NCI-H2227 treated with DMSO at 0.1 percent for 48 hours (cell line): ENCODE data around the gene ITPK1.
A peak's percentile ranks its signal among the peaks of the same experiment; 100 is the strongest.

Source experiments
- DNase-seq: peaks from one replicate; lab custom pipeline; 2025; lab: John Stamatoyannopoulos, UW

The ITPK1 gene

GRCh38 chr14:93028724-93029076 lies 87.0 kb downstream of the ITPK1 start:
- no peak for DNase-seq

DNA sequence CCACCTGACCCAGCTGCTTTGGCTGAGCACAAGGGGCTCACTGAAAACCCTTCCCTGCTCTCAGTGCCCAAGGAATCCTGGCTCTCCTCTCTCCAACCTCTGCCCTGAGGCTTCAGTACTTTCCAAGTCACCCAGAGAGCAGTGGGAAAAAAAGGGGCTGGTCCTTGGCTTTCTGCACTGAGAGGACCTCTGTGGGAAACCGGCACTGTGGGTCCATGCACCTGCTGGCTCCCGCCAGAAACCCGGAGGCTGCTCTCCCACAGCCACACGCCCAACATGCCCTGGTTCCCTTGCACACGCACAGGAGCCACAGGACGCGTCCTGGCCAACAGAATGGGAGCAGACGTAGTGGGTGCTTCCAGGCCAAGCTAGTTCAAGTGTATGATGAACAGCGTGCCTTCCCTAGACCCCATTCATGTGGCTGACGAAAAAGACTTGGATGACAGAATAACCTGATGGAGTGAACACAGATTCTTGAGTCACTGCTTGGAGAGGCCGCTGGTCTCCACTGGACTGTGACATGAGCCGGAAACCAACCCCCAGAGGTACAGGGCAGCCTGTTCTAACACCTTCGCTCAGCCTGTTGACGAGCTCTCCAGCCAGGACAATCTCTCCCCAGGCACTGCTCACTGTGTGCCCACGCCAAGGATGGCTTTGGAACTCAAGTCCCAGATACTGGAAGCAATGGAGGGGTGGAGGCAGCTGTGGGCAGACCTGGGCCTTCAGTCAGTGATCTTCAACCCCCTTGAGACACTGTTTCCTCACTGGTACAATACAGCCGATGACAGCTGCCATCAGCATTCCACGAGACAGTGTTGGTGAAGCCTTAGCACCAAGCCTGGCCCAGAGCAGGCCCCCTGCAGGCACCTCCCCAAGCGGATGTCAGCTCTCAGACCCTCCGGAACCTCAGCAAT lies 87.7 kb downstream of the ITPK1 start:
- no peak for DNase-seq

GRCh38 chr14:93026339-93026738 lies 89.4 kb downstream of the ITPK1 start:
- no peak for DNase-seq

- DNase-seq: no peak
Measured at GRCh38 chr14:93025055-93025454, 90.7 kb downstream of the ITPK1 start.

DNA sequence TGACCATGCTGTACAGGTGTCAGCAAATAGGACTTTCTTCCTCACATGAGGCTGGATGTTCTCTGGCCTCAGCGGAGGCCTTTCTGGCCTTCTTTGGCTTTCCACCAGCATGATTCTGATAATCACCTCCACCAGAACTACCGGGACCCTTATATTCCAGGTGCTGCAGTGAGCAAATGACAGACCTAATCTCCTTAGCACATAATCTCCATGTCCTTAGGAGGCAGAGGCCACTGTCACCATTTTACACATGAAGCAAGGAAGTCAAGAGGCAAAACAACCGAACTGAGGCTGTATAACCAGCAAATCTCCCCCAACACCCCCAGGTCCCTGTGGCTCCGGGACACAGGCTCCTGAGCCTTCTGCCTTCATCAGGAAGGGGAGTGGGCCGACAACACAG lies 91.2 kb downstream of the ITPK1 start:
- DNase-seq: no peak

GRCh38 chr14:93023802-93024434 lies 91.8 kb downstream of the ITPK1 start:
- DNase-seq: no peak

DNA sequence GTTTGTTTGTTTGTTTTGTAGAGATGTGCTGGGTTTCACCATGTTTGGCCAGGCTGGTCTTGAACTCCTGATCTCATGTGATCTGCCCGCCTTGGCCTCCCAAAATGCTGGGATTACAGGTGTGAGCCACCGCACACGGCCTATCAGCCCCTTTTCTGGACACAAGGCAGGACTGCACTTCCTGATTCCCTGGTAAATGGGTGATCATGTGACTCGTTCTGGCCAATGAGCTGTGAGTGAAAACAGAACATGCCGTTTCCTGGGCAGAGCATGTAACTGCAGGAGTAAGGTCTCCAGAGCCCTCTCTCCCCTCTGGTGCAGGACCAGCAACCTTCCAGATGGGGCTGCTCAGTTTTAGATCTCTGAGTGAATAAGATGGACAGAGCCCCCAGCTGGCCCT lies 92.7 kb downstream of the ITPK1 start:
- no peak for DNase-seq

DNA sequence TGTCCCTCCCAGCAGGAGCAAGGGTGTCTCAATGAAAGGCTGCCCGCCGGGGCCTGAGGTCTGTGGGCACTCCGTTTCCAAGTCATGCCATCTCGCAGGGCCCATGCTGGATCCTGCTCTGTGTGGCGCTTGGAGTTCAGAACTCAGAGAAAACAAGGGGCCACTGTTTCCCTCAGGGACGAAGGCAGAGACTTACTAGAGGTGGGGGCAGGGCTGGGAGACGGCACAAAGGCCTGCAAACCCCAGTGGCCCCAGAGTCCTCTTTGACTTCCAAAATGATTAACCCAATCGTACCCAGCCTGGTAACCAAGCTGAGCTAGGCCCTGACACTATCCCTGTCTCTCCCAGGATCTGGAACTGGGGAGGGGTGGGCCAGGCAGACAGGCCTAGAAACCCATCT lies 95.8 kb downstream of the ITPK1 start:
- DNase-seq: no peak

GRCh38 chr14:93019367-93019843 lies 96.3 kb downstream of the ITPK1 start:
- DNase-seq: no peak

DNA sequence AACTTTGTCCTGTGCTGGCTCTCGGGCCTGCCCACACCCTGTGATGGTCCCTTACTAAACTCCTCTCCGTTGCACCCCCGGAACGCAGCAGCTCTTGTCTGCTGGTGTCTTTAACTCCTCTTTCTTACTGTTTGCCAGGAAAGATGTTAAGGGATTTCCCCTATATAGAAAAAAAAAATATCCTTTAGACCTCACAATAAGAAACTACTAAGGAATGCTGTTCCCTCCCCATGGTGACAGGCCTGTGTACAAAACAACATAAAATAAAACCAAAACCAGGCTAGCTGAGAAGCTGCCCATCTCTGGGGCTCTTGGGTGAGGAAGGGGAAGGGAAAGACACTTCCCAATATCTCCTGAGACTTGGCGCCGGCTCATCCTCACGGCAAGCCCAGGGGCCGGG lies 97.4 kb downstream of the ITPK1 start:
- DNase-seq: no peak

DNA sequence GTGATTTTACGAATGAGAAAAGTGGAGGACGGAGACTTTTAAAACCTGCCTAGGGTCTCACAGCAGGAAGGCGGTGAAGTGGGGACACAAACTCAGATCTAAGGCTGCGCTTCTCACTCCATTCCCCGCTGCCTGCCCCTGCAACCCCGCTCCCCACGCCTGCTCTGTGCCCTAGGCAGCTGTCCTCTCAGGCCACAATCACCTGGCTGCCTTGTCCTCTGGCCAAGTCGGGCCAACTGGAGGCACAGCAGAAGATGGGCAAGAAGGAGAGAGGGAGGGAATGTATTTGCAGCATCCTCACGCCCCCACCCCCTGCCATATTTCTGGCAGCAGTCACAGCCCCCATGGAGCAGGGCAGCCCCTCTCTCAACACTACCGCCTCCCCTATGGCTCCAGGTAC lies 97.8 kb downstream of the ITPK1 start:
- no peak for DNase-seq

DNA sequence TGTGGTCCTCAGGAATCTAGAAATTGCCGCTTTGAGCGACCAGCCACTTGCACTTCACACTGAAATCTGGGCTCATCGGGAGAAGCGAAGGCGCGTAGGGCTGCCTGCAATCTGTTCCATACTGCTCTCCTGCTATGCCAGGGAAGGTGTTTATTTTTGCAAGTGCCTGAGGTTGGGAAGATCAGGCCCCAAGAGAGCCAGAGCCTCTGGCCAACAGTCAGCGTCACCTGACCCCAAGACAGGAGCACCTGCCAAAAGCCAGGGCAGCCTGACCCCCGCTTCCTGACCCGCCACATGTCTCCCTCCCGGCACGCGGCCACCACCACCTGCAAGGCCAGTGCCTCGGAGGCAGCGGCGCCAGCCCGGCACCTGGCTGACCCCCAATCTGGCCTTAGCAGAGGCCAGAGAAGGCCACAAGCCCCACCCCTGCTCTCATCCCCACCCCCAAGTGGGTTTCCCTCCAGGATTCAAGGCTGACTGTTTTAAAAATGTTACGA lies 98.4 kb downstream of the ITPK1 start:
- no peak for DNase-seq

- DNase-seq: no peak
Measured at GRCh38 chr14:93016275-93016845, 99.4 kb downstream of the ITPK1 start.

GRCh38 chr14:93015505-93015904 lies 100.2 kb downstream of the ITPK1 start:
- DNase-seq: no peak

DNA sequence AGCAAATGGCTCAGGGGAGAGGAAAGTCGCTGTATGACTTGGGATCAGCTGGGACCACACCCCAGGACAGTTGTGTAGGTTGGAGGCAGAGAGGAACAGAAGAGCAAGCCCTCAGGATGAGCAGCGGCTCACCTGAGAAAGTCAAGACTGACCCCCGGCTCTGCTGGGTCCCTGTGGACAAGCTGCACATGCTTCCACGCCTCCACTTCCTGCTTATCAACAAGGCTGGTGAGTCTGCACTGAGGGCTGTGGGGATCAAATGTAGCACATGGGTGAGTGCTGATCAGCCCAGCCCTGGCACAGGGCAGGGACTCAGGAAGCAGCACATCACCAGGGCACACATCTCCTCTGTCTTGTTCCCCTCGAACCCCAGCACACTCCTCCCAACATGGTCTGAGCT lies 100.7 kb downstream of the ITPK1 start:
- no peak for DNase-seq

GRCh38 chr14:93014058-93015023 lies 101.4 kb downstream of the ITPK1 start:
- no peak for DNase-seq

DNA sequence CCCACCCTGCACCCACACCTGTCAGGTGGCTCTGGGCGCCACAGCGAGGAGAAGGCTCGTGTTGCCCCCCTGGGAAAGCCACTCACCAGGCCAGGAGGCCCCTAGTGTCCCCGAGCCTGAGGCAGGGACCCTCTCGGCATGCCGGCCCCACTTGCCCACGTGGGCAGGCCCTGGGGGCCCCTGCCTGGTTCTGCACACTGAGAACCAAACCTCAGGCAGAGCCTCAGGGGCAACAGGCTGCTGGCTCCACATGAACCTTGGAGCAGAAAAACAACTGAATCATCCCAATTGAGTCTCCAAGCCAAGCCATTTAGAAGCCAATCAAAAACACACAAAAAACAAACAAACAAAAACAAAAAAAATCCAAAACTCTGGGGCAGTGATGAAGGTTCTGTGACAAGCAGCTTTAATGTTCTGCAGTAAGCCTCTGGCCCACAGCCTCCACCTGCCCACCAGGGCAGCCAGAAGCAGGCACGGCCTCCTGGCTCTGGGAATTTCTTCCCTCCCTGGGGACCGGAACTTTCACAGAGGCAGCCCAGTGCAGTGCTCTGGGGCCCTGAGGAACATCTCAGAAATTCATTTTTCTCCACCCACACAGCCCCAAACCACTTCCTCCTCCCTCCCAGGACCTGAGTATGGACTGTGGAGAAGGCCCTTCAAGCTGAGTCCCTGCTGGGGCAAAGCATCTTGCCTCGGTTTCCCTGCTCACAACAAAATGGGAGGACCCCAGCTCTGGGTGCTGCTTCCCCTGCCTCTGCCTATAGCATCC lies 102.6 kb downstream of the ITPK1 start:
- no peak for DNase-seq

DNA sequence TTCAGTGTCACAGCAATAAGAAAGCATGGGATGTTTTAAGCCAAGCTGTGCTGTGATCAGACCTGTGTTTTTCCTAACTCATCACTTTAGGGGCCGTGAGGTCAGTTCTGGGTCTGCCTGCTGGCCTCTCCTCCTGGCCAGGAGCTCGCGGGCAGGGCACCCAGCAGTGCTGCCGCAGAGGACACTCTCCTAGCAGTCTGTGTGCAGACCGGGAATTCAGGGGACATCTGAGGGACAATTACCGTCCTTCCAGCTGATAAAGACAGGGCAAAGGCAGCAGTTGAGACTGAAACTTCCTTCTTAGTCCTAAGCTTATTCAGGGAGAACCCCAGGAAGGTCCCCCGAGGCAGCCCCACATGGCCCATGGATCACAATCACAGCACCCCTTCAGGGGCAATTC lies 103.2 kb downstream of the ITPK1 start:
- no peak for DNase-seq

DNA sequence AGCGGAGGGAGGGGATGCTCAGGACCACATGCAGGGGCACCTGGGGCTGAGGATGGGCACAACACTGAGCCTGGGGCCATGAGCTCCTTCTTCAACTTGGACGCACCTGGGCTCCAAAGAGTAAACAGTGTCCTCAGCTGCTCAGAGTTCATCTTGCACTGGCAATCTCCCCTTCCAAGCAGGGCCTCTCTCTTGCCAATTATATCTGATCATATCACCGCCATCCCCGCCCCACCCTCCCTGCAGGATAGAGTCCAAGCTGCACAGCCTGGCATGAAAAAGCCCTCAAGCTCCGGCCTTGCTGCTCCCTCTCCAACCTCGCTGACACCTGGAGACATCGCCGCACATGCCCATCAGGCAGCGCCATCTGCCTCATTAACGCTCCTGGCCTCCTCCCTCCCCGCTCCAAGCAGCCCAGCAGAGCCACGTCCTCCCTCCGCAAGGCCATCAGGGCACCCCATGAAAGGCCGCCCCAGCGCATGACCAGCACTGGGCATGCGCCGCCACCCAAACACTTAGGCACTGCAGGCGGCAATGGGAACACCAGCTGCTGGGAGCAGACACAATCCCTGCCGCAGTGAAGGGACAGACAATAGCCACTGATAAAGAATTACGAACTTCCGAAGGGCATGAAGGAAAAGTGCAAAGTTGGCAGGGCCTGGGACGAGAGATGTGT lies 103.9 kb downstream of the ITPK1 start:
- peak; percentile 59 for DNase-seq

GRCh38 chr14:93011141-93011529 lies 104.6 kb downstream of the ITPK1 start:
- DNase-seq: peak; percentile 28
